Subcutaneous abdominal adipose tissue (tissue), 5 donors: ENCODE data around the gene NMT1.

ENCODE experiments used
- H3K27ac ChIP-seq: one replicate; pipeline ENCODE4 v1.7.0; 2013; ENCODE audit warnings: low read depth, mild to moderate bottlenecking, inconsistent platforms, low read length, moderate library complexity
- H3K27me3 ChIP-seq, 5 donors: one replicate each; pipeline ENCODE4 v1.7.0; 2013; ENCODE audit warnings: low read length in 5 of 5, inconsistent platforms in 1 of 5; ENCODE audit not compliant: control insufficient read depth in 5 of 5, insufficient read depth in 4 of 5
- H3K36me3 ChIP-seq, 5 donors: one replicate each; pipeline ENCODE4 v1.7.0; 2013; ENCODE audit warnings: low read length in 5 of 5; ENCODE audit not compliant: control insufficient read depth in 5 of 5, insufficient read depth in 5 of 5
- H3K4me1 ChIP-seq, 5 donors: one replicate each; pipeline ENCODE4 v1.7.0; 2013; ENCODE audit warnings: low read length in 5 of 5, mild to moderate bottlenecking in 3 of 5, moderate library complexity in 1 of 5; ENCODE audit not compliant: control insufficient read depth in 5 of 5, insufficient read depth in 5 of 5
- H3K4me3 ChIP-seq, 5 donors: one replicate each; pipeline ENCODE4 v1.7.0; 2013; ENCODE audit warnings: low read length in 5 of 5, low read depth in 1 of 5
- H3K9ac ChIP-seq, 5 donors: one replicate each; pipeline ENCODE4 v1.7.0; 2013; ENCODE audit warnings: low read length in 5 of 5, mild to moderate bottlenecking in 4 of 5, moderate library complexity in 3 of 5
- H3K9me3 ChIP-seq, 5 donors: one replicate each; pipeline ENCODE4 v1.7.0; 2013; ENCODE audit warnings: low read length in 5 of 5; ENCODE audit not compliant: control insufficient read depth in 5 of 5
- donor health status: healthy.
- donor health status: healthy.
- donor health status: healthy.
- donor health status: healthy.
- donor health status: healthy.

NMT1 gene

GRCh38 chr17:45108051-45108450 lies 46.9 kb downstream of the NMT1 start:
- Histone ChIP-seq H3K9me3 (no peaks in the 10 kb centered on the region), H3K27ac (no peak overlapping the region), H3K4me1 (peaks cover 0 to 51% (median 44%) of the 10 kb centered on the region in 5 donors), H3K27me3 (no peaks in the 10 kb centered on the region), H3K9ac (peak overlapping the region in 1 of 5 donors; percentile 35), H3K4me3 (no peak overlapping the region), H3K36me3 (peaks cover 0 to 73% (median 64%) of the 10 kb centered on the region in 5 donors)

- Histone ChIP-seq H3K36me3 (peaks cover 0 to 72% (median 64%) of the 10 kb centered on the region in 5 donors), H3K27me3 (no peaks in the 10 kb centered on the region), H3K4me1 (peaks cover 0 to 51% (median 44%) of the 10 kb centered on the region in 5 donors), H3K9me3 (no peaks in the 10 kb centered on the region), H3K27ac (no peak overlapping the region), H3K4me3 (no peak overlapping the region), H3K9ac (no peak overlapping the region)
These were observed 47.7 kb downstream of the NMT1 start for GRCh38 chr17:45108595-45109521.

- H3K36me3 ChIP-seq = peaks cover 0 to 71% (median 57%) of the 10 kb centered on the region in 5 donors
- no peaks in the 10 kb centered on the region for H3K9me3 ChIP-seq
- H3K4me1 ChIP-seq = peaks cover 0 to 43% (median 32%) of the 10 kb centered on the region in 5 donors
- H3K4me3 ChIP-seq = peak overlapping the region in 1 of 5 donors; percentile 26
- H3K27ac ChIP-seq = peak overlapping the region; percentile 75
- H3K9ac ChIP-seq = peak overlapping the region in 1 of 5 donors; percentile 28
- H3K27me3 ChIP-seq = no peaks in the 10 kb centered on the region
These were observed 49.8 kb downstream of the NMT1 start for GRCh38 chr17:45110676-45111611.

GRCh38 chr17:45111850-45112249 lies 50.7 kb downstream of the NMT1 start:
- Histone ChIP-seq H3K36me3 (peaks cover 0 to 69% (median 55%) of the 10 kb centered on the region in 5 donors), H3K27me3 (no peaks in the 10 kb centered on the region), H3K9ac (peak overlapping the region in 1 of 5 donors; percentile 28), H3K27ac (peak overlapping the region; percentile 75), H3K9me3 (no peaks in the 10 kb centered on the region), H3K4me1 (peaks cover 0 to 34% (median 25%) of the 10 kb centered on the region in 5 donors), H3K4me3 (no peak overlapping the region)

GRCh38 chr17:45112559-45113423 lies 51.7 kb downstream of the NMT1 start:
- Histone ChIP-seq H3K27ac (peak overlapping the region; percentile 75), H3K9me3 (no peaks in the 10 kb centered on the region), H3K36me3 (peaks cover 0 to 68% (median 51%) of the 10 kb centered on the region in 5 donors), H3K27me3 (no peaks in the 10 kb centered on the region), H3K4me3 (no peak overlapping the region), H3K9ac (peak overlapping the region in 1 of 5 donors; percentile 27), H3K4me1 (peaks cover 0 to 34% (median 25%) of the 10 kb centered on the region in 5 donors)

- H3K4me3 ChIP-seq = no peak overlapping the region
- H3K36me3 ChIP-seq = peaks cover 0 to 68% (median 51%) of the 10 kb centered on the region in 5 donors
- H3K27ac ChIP-seq = no peak overlapping the region
- no peak overlapping the region for H3K9ac ChIP-seq
- H3K4me1 ChIP-seq = peaks cover 0 to 34% (median 25%) of the 10 kb centered on the region in 5 donors
- H3K27me3 ChIP-seq = no peaks in the 10 kb centered on the region
- H3K9me3 ChIP-seq = no peaks in the 10 kb centered on the region
These were observed 52.3 kb downstream of the NMT1 start for GRCh38 chr17:45113424-45113754.

- H3K36me3 ChIP-seq = peaks cover 0 to 67% (median 52%) of the 10 kb centered on the region in 5 donors
- H3K9ac ChIP-seq = peak overlapping the region in 1 of 5 donors; percentile 15
- H3K4me1 ChIP-seq = peaks cover 0 to 33% (median 25%) of the 10 kb centered on the region in 5 donors
- no peak overlapping the region for H3K27ac ChIP-seq
- no peaks in the 10 kb centered on the region for H3K9me3 ChIP-seq
- no peak overlapping the region for H3K4me3 ChIP-seq
- no peaks in the 10 kb centered on the region for H3K27me3 ChIP-seq
These were observed 53.2 kb downstream of the NMT1 start for GRCh38 chr17:45114117-45114932.

GRCh38 chr17:45115015-45115625 lies 54.0 kb downstream of the NMT1 start:
- no peaks in the 10 kb centered on the region for H3K27me3 ChIP-seq
- H3K27ac ChIP-seq = no peak overlapping the region
- no peak overlapping the region for H3K4me3 ChIP-seq
- peaks cover 0 to 74% (median 59%) of the 10 kb centered on the region in 5 donors for H3K36me3 ChIP-seq
- peaks cover 4 to 41% (median 31%) of the 10 kb centered on the region in 5 donors for H3K4me1 ChIP-seq
- no peak overlapping the region for H3K9ac ChIP-seq
- no peaks in the 10 kb centered on the region for H3K9me3 ChIP-seq
